Lung (tissue), 12 donors: ENCODE data around the gene STT3B. TPM values are rescaled to one million over a fixed set of nuclear protein-coding genes. Genes with fewer than 3 reads are reported as not detected.

Experiments
- ATAC-seq: fragments of 200-7000 bp; cut with Tn5 transposase; one replicate; pipeline ENCODE4 v1.9.1; 2020; ENCODE audit warnings: moderate number of reproducible peaks; ENCODE audit not compliant: insufficient read depth, low FRiP score
- DNase-seq, 3 donors: peaks; one replicate each; pipeline ENCODE4 v3.0.0-alpha.2; 2013 to 2017
- H3K27ac ChIP-seq, 2 donors: one replicate each; pipeline ENCODE4 v1.5.1; 2013; ENCODE audit warnings: mild to moderate bottlenecking in 2 of 2, moderate library complexity in 2 of 2, control low read depth in 1 of 2, inconsistent platforms in 1 of 2, low read depth in 1 of 2, low read length in 1 of 2
- H3K27me3 ChIP-seq, 3 donors: one replicate each; pipeline ENCODE4 v1.5.1; 2013; ENCODE audit warnings: low read length in 2 of 3; ENCODE audit not compliant: control insufficient read depth in 3 of 3, insufficient read depth in 3 of 3
- H3K36me3 ChIP-seq, 4 donors: one replicate each; pipeline ENCODE4 v1.5.1; 2013; ENCODE audit warnings: low read length in 4 of 4, mild to moderate bottlenecking in 1 of 4, moderate library complexity in 1 of 4; ENCODE audit not compliant: control insufficient read depth in 4 of 4, insufficient read depth in 4 of 4
- H3K4me1 ChIP-seq, 5 donors: one replicate each; pipeline ENCODE4 v1.5.1; 2013; ENCODE audit warnings: low read length in 5 of 5, mild to moderate bottlenecking in 2 of 5, moderate library complexity in 1 of 5; ENCODE audit not compliant: control insufficient read depth in 5 of 5, insufficient read depth in 5 of 5
- H3K4me3 ChIP-seq: one replicate; pipeline ENCODE4 v1.5.1; 2013; ENCODE audit warnings: mild to moderate bottlenecking, control low read depth, moderate library complexity
- H3K9ac ChIP-seq, 2 donors: one replicate each; pipeline ENCODE4 v1.5.1; 2013; ENCODE audit warnings: low read length in 2 of 2, control low read depth in 1 of 2; ENCODE audit not compliant: insufficient read depth in 1 of 2
- H3K9me3 ChIP-seq, 4 donors: one replicate each; pipeline ENCODE4 v1.5.1; 2013; ENCODE audit warnings: low read length in 3 of 4, mild to moderate bottlenecking in 1 of 4, moderate library complexity in 1 of 4; ENCODE audit not compliant: control insufficient read depth in 4 of 4, insufficient read depth in 3 of 4
- WGBS, 2 donors: extraction: QIAGEN DNeasy Blood & Tissue Kit; methylation state at CpG; one replicate each; pipeline ENCODE4 v1.1.7; 2013; 5-methylcytosine and 5-hydroxymethylcytosine counted together
- polyA plus RNA-seq, 2 donors: library from polyadenylated mRNA; stranded (reverse); fragments of 200-250 nt; gene quantifications; one replicate each; pipeline ENCODE4 v1.2.1, GENCODE V29; 2013
- total RNA-seq, 2 donors: library from RNA; depleted of rRNA in 1 of 2; stranded (reverse); fragments of >200 nt in 1 of 2; gene quantifications; one replicate each; pipeline ENCODE4 v1.2.1, GENCODE V29; 2014 to 2021
- TF ChIP-seq, protein P1 (sequence below): IDR thresholded peaks from 2 replicates; pipeline ENCODE4 v1.5.1; 2012; ENCODE audit warnings: mild to moderate bottlenecking; ENCODE audit errors: control extremely low read depth, extremely low read depth
- donor health status: control.
- donor health status: control.
- donor health status: Bipolar disorder and iron deficiency.
- donor health status: healthy.
- donor health status: DM: yes; HTN: yes; CAD: no.

The STT3B gene
- total and polyA plus RNA-seq, 4 donors: 39.3 to 217 (median 85.5) TPM

DNA sequence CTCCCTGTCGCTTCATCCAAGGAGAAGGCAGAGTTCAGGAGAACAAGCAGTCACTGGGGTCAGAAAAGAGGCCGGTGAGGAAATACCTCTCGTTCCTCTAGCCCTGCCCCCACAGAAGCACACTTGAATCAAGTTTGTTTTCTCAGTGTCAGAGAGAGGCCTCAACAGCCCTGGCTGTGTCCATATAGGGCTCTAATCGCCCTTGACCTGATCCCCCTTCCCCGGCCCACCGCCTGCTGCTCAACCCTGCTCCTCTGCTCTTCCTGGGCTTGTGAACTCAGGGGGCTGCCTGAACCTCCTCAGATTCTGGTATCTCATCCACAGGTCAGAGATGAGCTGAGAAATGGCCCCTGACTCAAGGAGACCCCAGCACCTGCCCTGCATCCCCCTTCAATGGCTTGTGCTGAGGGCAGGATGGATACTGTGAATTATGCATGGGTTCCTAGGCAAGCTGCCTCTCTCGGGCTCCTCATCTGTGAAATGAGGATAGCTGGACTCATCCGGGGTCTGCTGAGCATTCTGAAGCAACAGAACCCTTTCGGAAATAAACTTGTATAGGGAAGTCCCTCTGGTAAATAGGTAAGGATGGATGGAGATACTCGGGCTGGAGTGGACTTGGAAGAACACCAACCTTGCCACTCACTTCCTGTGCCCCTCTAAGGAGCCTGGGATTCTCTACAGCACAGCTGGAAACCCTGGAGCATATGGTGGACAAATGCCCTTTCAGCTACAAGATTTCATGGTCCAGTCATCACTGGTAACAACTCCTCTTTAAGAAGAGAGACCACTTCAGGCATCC, 147.5 kb downstream of the STT3B start:
- DNase-seq (peak; percentile 46 to 64 (median 47)), ATAC-seq (peak; percentile 68)
- no peak overlapping the region for H3K27ac ChIP-seq
- TF ChIP-seq, protein P1, sequence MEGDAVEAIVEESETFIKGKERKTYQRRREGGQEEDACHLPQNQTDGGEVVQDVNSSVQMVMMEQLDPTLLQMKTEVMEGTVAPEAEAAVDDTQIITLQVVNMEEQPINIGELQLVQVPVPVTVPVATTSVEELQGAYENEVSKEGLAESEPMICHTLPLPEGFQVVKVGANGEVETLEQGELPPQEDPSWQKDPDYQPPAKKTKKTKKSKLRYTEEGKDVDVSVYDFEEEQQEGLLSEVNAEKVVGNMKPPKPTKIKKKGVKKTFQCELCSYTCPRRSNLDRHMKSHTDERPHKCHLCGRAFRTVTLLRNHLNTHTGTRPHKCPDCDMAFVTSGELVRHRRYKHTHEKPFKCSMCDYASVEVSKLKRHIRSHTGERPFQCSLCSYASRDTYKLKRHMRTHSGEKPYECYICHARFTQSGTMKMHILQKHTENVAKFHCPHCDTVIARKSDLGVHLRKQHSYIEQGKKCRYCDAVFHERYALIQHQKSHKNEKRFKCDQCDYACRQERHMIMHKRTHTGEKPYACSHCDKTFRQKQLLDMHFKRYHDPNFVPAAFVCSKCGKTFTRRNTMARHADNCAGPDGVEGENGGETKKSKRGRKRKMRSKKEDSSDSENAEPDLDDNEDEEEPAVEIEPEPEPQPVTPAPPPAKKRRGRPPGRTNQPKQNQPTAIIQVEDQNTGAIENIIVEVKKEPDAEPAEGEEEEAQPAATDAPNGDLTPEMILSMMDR: no peak
- H3K9me3 ChIP-seq: no peaks in the 10 kb centered on the region
- H3K4me3 ChIP-seq: no peak overlapping the region
- peaks cover 0 to 7% (median 0%) of the 10 kb centered on the region in 5 donors for H3K4me1 ChIP-seq
- H3K27me3 ChIP-seq: no peaks in the 10 kb centered on the region
- 73 to 81% methylated on average over 10 of the region's 10 CpGs for WGBS, 2 donors
- peaks cover 0 to 2% (median 0%) of the 10 kb centered on the region in 4 donors for H3K36me3 ChIP-seq
- H3K9ac ChIP-seq: no peak overlapping the region
